ENCODE measurements around the gene SLC22A13. TPM values are rescaled to one million over a fixed set of nuclear protein-coding genes. Genes with fewer than 3 reads are reported as not detected.
A peak's percentile ranks its signal among the peaks of the same experiment; 100 is the strongest.

Gene SLC22A13
- total RNA-seq, 4 donors from 2014 or later, result 0.13 to 0.17 TPM; not detected in 2

- TF ChIP-seq POLR2A (IDR thresholded peaks at IDR 0.05) (no peak), CTCF (IDR thresholded peaks at IDR 0.05) (no peak)
- whole genome bisulfite sequencing, 2 donors, result 92% methylated on average over 4 of the region's 4 CpGs
- no peak for DNase-seq (ENCODE audit: low spot score in 2 of 2)
- intact Hi-C loops (cut with DNase I; ENCODE audit: low total_unique reads), result no loop called here
- H3K4me3 ChIP-seq (ENCODE audit: low read depth, poor library complexity, severe bottlenecking), result no peak overlapping the region
These were observed 19.7 kb upstream of the SLC22A13 start for GRCh38 chr3:38245930-38246329.

- intact Hi-C loops (cut with DNase I; ENCODE audit: low total_unique reads), result no loop called here
- TF ChIP-seq POLR2A (IDR thresholded peaks at IDR 0.05), result no peak
- TF ChIP-seq CTCF (IDR thresholded peaks at IDR 0.05), result no peak
- DNase-seq (ENCODE audit: low spot score in 2 of 2), result peak in 1 of 2 donors; percentile 29
- no peak overlapping the region for H3K4me3 ChIP-seq (ENCODE audit: low read depth, poor library complexity, severe bottlenecking)
These were observed 18.1 kb upstream of the SLC22A13 start for GRCh38 chr3:38247366-38248035.

GRCh38 chr3:38250198-38250597 lies 15.4 kb upstream of the SLC22A13 start:
- DNase-seq (ENCODE audit: low spot score in 2 of 2), result no peak
- no peak overlapping the region for H3K4me3 ChIP-seq (ENCODE audit: low read depth, poor library complexity, severe bottlenecking)
- WGBS, 2 donors, result 75 to 80% methylated on average over 2 of the region's 2 CpGs
- TF ChIP-seq CTCF (IDR thresholded peaks at IDR 0.05) (no peak), POLR2A (IDR thresholded peaks at IDR 0.05) (no peak)
- intact Hi-C loops (cut with DNase I; ENCODE audit: low total_unique reads), result no loop called here

- WGBS, 2 donors, result 93 to 95% methylated on average over 4 of the region's 4 CpGs
- no peak overlapping the region for H3K4me3 ChIP-seq (ENCODE audit: low read depth, poor library complexity, severe bottlenecking)
- intact Hi-C loops (cut with DNase I; ENCODE audit: low total_unique reads), result no loop called here
- no peak for TF ChIP-seq POLR2A (IDR thresholded peaks at IDR 0.05)
- no peak for TF ChIP-seq CTCF (IDR thresholded peaks at IDR 0.05)
- no peak for DNase-seq (ENCODE audit: low spot score in 2 of 2)
These were observed 14.4 kb upstream of the SLC22A13 start for GRCh38 chr3:38251197-38251596.

- TF ChIP-seq CTCF (IDR thresholded peaks at IDR 0.05), result no peak
- no peak for TF ChIP-seq POLR2A (IDR thresholded peaks at IDR 0.05)
- DNase-seq (ENCODE audit: low spot score in 2 of 2), result no peak
- no peak overlapping the region for H3K4me3 ChIP-seq (ENCODE audit: low read depth, poor library complexity, severe bottlenecking)
- intact Hi-C loops (cut with DNase I; ENCODE audit: low total_unique reads), result no loop called here
- WGBS, 2 donors, result 87 to 88% methylated on average over 4 of the region's 4 CpGs
These were observed 11.9 kb upstream of the SLC22A13 start for GRCh38 chr3:38253704-38254103.

- TF ChIP-seq CTCF (IDR thresholded peaks at IDR 0.05) (no peak), POLR2A (IDR thresholded peaks at IDR 0.05) (no peak)
- intact Hi-C loops (cut with DNase I; ENCODE audit: low total_unique reads), result no loop called here
- DNase-seq (ENCODE audit: low spot score in 2 of 2), result no peak
- 81 to 83% methylated on average over 2 of the region's 2 CpGs for WGBS, 2 donors
- no peak overlapping the region for H3K4me3 ChIP-seq (ENCODE audit: low read depth, poor library complexity, severe bottlenecking)
These were observed 10.7 kb upstream of the SLC22A13 start for GRCh38 chr3:38254872-38255271.
